Activated naive CD8-positive, alpha-beta T cell treated with anti-CD3 and anti-CD28 coated beads, Interleukin-2, amount 10 ng/mL, durations not matched to agents 7 days and 5 days (primary cell): ENCODE measurements around the gene PNKP. TPM values are rescaled to one million over a fixed set of nuclear protein-coding genes. Genes with fewer than 3 reads are reported as not detected.

Experiments
- ATAC-seq: fragments of 150-1000 bp; cut with Tn5 transposase; one replicate; pipeline ENCODE4 v1.10.0; 2021; ENCODE audit warnings: low read depth, moderate library complexity
- POLR2A ChIA-PET: fragments of 350-600 bp; sonication (Branson Sonifier 250); formaldehyde crosslinking; loops from one replicate; lab custom pipeline; 2021; ENCODE audit warnings: antibody characterized with exemption; lab: Charles Lee
- DNase-seq: peaks from one replicate; pipeline ENCODE4 v3.0.0; 2021
- H3K27ac Mint-ChIP-seq: one replicate; pipeline ENCODE4 v1.8.0; 2022; ENCODE audit warnings: mild to moderate bottlenecking, mixed read lengths
- H3K27me3 Mint-ChIP-seq: one replicate; pipeline ENCODE4 v1.8.0; 2022; ENCODE audit warnings: mild to moderate bottlenecking, moderate library complexity, mixed read lengths
- H3K36me3 Mint-ChIP-seq: one replicate; pipeline ENCODE4 v1.8.0; 2021; ENCODE audit warnings: mild to moderate bottlenecking, mixed read lengths
- H3K4me1 Mint-ChIP-seq: one replicate; pipeline ENCODE4 v1.8.0; 2021; ENCODE audit warnings: mixed read lengths
- H3K4me3 Mint-ChIP-seq: one replicate; pipeline ENCODE4 v1.8.0; 2022; ENCODE audit warnings: mild to moderate bottlenecking, moderate library complexity, mixed read lengths
- H3K9me3 Mint-ChIP-seq: one replicate; pipeline ENCODE4 v1.8.0; 2021; ENCODE audit warnings: mixed read lengths
- total RNA-seq, 2 experiments: library from RNA; stranded (reverse); gene quantifications; one replicate each; pipeline ENCODE4 v1.2.3, GENCODE V29; 2021

Gene PNKP
- total RNA-seq, 2 experiments from 2014 or later: 144 to 160 TPM

- DNase-seq: peak; percentile 49
- POLR2A ChIA-PET: interaction anchor here (0.6 to 2.7 kb wide), 6 partner anchors 10 to 1429 kb away, joined by 3 to 17 read pairs (median 6); partner anchors contain the start of genes AKT1S1, ATF5, NUP62 and TBC1D17
- H3K4me1 Mint-ChIP-seq: peaks cover 24% of the 10 kb centered on the region
- no peaks in the 10 kb centered on the region for H3K27me3 Mint-ChIP-seq
- H3K4me3 Mint-ChIP-seq: peak within 1 kb of the TSS; percentile 80
- no peaks in the 10 kb centered on the region for H3K36me3 Mint-ChIP-seq
- H3K27ac Mint-ChIP-seq: peak within 1 kb of the TSS; percentile 91
- no peaks in the 10 kb centered on the region for H3K9me3 Mint-ChIP-seq
- ATAC-seq: peak; percentile 68
Observed at GRCh38 chr19:49896863-49897621, 29.7 kb upstream of the PNKP start, which contains the start of gene IL4I1. Gene IL4I1, minus strand, starts transcription at chr19:49896887. Its CDS starts 727 bp downstream, at chr19:49896160.

- Mint-ChIP-seq H3K9me3 (no peaks in the 10 kb centered on the region), H3K4me1 (peaks cover 24% of the 10 kb centered on the region), H3K4me3 (no peak overlapping the region), H3K36me3 (no peaks in the 10 kb centered on the region), H3K27ac (peak overlapping the region; percentile 91), H3K27me3 (no peaks in the 10 kb centered on the region)
- ATAC-seq: no peak
- POLR2A ChIA-PET: interaction anchor here (1.6 to 2.7 kb wide), 3 partner anchors 18 to 33 kb away, joined by 4 to 17 read pairs (median 9); partner anchors contain the start of genes AKT1S1, ATF5, NUP62 and TBC1D17
- DNase-seq: no peak
Observed at GRCh38 chr19:49895566-49896297, 28.4 kb upstream of the PNKP start.

GRCh38 chr19:49894879-49895565 lies 27.6 kb upstream of the PNKP start:
- peak overlapping the region; percentile 38 for H3K27ac Mint-ChIP-seq
- H3K36me3 Mint-ChIP-seq: no peaks in the 10 kb centered on the region
- H3K4me3 Mint-ChIP-seq: no peak overlapping the region
- POLR2A ChIA-PET: interaction anchor here (0.6 to 2.6 kb wide), 3 partner anchors 18 to 84 kb away, joined by 3 to 9 read pairs (median 9); partner anchors contain the start of genes AKT1S1, ATF5, NUP62 and TBC1D17
- H3K4me1 Mint-ChIP-seq: peaks cover 22% of the 10 kb centered on the region
- ATAC-seq (no peak), DNase-seq (no peak)
- no peaks in the 10 kb centered on the region for H3K27me3 Mint-ChIP-seq
- no peaks in the 10 kb centered on the region for H3K9me3 Mint-ChIP-seq

- Mint-ChIP-seq H3K27ac (no peak overlapping the region), H3K4me3 (no peak overlapping the region)
- no peak for ATAC-seq
Observed at GRCh38 chr19:49894011-49894664, 26.8 kb upstream of the PNKP start.

GRCh38 chr19:49892716-49893115 lies 25.3 kb upstream of the PNKP start:
- Mint-ChIP-seq H3K27me3 (no peaks in the 10 kb centered on the region), H3K4me1 (peaks cover 21% of the 10 kb centered on the region), H3K36me3 (no peaks in the 10 kb centered on the region), H3K9me3 (no peaks in the 10 kb centered on the region), H3K27ac (no peak overlapping the region), H3K4me3 (no peak overlapping the region)
- DNase-seq (no peak), ATAC-seq (no peak)
- POLR2A ChIA-PET: interaction anchor here (1.2 to 2.6 kb wide), 2 partner anchors 15 to 37 kb away, joined by 3 to 9 read pairs; partner anchors contain the start of genes AKT1S1, ATF5, NUP62 and TBC1D17

More at GRCh38 chr19:49894011-49894664, 26.8 kb upstream of the PNKP start:
- DNase-seq: no peak
- Mint-ChIP-seq H3K36me3 (no peaks in the 10 kb centered on the region), H3K4me1 (peaks cover 25% of the 10 kb centered on the region), H3K9me3 (no peaks in the 10 kb centered on the region), H3K27me3 (no peaks in the 10 kb centered on the region)
- POLR2A ChIA-PET: interaction anchor here (2.6 kb wide), 1 partner anchor 35 kb away, joined by 9 read pairs; the partner anchor contains the start of genes ATF5 and NUP62

- no peak for ATAC-seq
- no peak overlapping the region for H3K4me3 Mint-ChIP-seq
- no peaks in the 10 kb centered on the region for H3K36me3 Mint-ChIP-seq
- H3K4me1 Mint-ChIP-seq: peaks cover 8% of the 10 kb centered on the region
- no peak overlapping the region for H3K27ac Mint-ChIP-seq
- no peak for DNase-seq
- no peaks in the 10 kb centered on the region for H3K27me3 Mint-ChIP-seq
- POLR2A ChIA-PET: interaction anchor here (0.7 to 0.9 kb wide), 2 partner anchors 20 to 38 kb away, joined by 3 to 6 read pairs; partner anchors contain the start of genes ATF5 and NUP62
- no peaks in the 10 kb centered on the region for H3K9me3 Mint-ChIP-seq
Observed at GRCh38 chr19:49891393-49891792, 24.0 kb upstream of the PNKP start.

- ATAC-seq (peak; percentile 79), DNase-seq (peak; percentile 72)
- Mint-ChIP-seq H3K9me3 (no peaks in the 10 kb centered on the region), H3K4me1 (peaks cover 5% of the 10 kb centered on the region), H3K4me3 (peak overlapping the region; percentile 75), H3K27me3 (no peaks in the 10 kb centered on the region), H3K27ac (peak overlapping the region; percentile 81), H3K36me3 (no peaks in the 10 kb centered on the region)
- POLR2A ChIA-PET: interaction anchor here (1.1 to 1.6 kb wide), 4 partner anchors 14 to 42 kb away, joined by 3 to 5 read pairs (median 4); partner anchors contain the start of genes AKT1S1 and ATF5
Observed at GRCh38 chr19:49890349-49891311, 23.3 kb upstream of the PNKP start.

- no peaks in the 10 kb centered on the region for H3K9me3 Mint-ChIP-seq
- DNase-seq: peak; percentile 86
- H3K4me1 Mint-ChIP-seq: peaks cover 5% of the 10 kb centered on the region
- ATAC-seq: peak; percentile 74
- H3K27ac Mint-ChIP-seq: peak overlapping the region; percentile 81
- peak overlapping the region; percentile 75 for H3K4me3 Mint-ChIP-seq
- H3K36me3 Mint-ChIP-seq: peaks cover 1% of the 10 kb centered on the region
- POLR2A ChIA-PET: interaction anchor here (1.0 to 1.6 kb wide), 5 partner anchors 13 to 41 kb away, joined by 3 to 5 read pairs (median 4); partner anchors contain the start of genes AKT1S1, ATF5 and PTOV1
- no peaks in the 10 kb centered on the region for H3K27me3 Mint-ChIP-seq
Observed at GRCh38 chr19:49889687-49890348, 22.4 kb upstream of the PNKP start.

- no peak for DNase-seq
- POLR2A ChIA-PET: interaction anchor here (1.0 to 1.6 kb wide), 2 partner anchors 38 to 40 kb away, joined by 3 to 4 read pairs; partner anchors contain the start of gene PTOV1
- H3K9me3 Mint-ChIP-seq: no peaks in the 10 kb centered on the region
- H3K27ac Mint-ChIP-seq: no peak overlapping the region
- H3K4me1 Mint-ChIP-seq: peaks cover 5% of the 10 kb centered on the region
- H3K36me3 Mint-ChIP-seq: peaks cover 1% of the 10 kb centered on the region
- no peak overlapping the region for H3K4me3 Mint-ChIP-seq
- no peaks in the 10 kb centered on the region for H3K27me3 Mint-ChIP-seq
- ATAC-seq: no peak
Observed at GRCh38 chr19:49889038-49889686, 21.8 kb upstream of the PNKP start.

GRCh38 chr19:49888510-49888824 lies 21.1 kb upstream of the PNKP start:
- Mint-ChIP-seq H3K27me3 (no peaks in the 10 kb centered on the region), H3K27ac (no peak overlapping the region), H3K9me3 (no peaks in the 10 kb centered on the region), H3K4me1 (peaks cover 5% of the 10 kb centered on the region), H3K4me3 (no peak overlapping the region), H3K36me3 (peaks cover 4% of the 10 kb centered on the region)
- ATAC-seq (no peak), DNase-seq (no peak)
- POLR2A ChIA-PET: no interaction called here
